Forelimb muscle (tissue), 1 donor: Measurements from ENCODE around the gene FBXL19. TPM values are rescaled to one million over a fixed set of nuclear protein-coding genes. Genes with fewer than 3 reads are reported as not detected.
"Not testable (repeated sequence)": the region's sequence is repeated elsewhere in the genome, so short reads cannot be mapped to it uniquely, and the experiment has no call there.

Source experiments
- DNase-seq: peaks from one replicate; pipeline ENCODE4 v3.0.0-alpha.2; 2013; ENCODE audit warnings: low read depth
- polyA plus RNA-seq: library from polyadenylated mRNA; unstranded; fragments of 120-200 nt; gene quantifications from one replicate; pipeline ENCODE4 v1.2.1, GENCODE V29; 2013; ENCODE audit not compliant: insufficient read length

The FBXL19 gene
- polyA plus RNA-seq, 1 donor: 10.9 TPM

DNA sequence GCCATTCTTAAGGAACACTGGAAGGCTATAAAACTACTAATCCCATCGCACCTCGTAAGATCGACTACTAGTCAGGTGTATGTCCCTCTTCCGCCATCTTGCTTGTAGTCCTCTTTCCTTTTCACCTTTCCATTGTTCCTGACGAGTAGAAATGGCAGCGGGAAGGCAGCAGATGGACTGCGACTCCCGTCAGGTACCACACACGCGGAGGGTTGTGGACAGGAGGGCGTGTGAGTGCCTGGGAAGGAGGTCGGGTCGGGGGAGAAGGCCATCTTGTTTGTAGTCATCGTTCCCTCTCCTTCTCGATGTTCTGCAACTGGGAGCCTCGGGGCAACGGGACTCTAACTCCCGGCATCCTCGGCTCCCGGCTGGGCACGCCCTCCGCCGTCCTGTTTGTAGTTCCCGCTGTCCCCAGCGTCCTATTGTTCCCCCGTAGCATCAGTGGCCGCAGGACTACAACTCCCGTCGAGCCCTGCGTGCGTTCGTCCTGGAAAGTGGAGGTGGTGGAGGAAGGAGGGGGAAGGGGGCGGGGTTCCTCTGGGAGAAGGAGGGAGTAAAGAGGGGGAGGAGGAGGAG, 324 bp upstream of the FBXL19 start:
- peak; percentile 99 for DNase-seq

DNA sequence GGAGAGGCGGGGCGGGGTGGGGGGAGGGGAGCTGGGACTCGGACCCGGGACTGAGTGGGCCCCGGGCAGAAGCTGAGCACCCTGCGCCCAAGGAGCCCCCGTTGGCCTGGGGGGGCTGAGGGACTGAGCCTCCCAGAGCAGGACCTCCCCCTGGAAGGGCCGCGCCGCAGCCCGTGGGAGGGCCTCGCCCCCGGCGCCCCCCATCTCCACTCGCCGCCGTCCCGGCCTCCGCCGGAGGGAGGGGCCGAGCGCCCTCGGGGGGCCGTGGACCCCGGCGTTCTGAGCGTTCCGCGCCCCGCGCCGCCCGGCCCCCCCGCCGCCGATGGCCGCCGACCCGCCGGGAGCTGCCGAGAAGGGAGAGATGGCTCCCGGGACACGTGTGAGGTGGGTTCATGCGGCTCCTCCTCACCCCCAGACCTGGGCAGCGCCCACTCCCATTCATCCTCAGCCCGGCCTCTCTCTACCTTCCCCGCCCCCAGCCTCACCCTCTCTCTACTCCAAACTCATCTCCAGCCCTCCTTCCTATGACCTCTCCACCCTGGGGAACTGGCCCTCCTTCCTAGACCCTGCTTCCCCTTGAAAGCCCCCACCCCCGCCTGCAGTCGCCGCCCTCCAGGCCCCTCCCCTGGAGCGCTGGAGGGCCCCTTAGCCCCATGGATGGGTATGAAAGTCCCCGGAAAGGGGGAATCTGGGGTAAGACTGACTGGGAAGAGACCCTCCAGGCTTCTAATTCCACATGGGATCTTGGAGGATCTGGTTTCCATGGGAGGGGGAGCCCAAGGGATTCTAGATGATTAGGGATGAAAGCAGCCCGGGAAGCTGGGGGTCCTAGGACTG, 922 bp downstream of the FBXL19 start:
- DNase-seq: no peak

DNA sequence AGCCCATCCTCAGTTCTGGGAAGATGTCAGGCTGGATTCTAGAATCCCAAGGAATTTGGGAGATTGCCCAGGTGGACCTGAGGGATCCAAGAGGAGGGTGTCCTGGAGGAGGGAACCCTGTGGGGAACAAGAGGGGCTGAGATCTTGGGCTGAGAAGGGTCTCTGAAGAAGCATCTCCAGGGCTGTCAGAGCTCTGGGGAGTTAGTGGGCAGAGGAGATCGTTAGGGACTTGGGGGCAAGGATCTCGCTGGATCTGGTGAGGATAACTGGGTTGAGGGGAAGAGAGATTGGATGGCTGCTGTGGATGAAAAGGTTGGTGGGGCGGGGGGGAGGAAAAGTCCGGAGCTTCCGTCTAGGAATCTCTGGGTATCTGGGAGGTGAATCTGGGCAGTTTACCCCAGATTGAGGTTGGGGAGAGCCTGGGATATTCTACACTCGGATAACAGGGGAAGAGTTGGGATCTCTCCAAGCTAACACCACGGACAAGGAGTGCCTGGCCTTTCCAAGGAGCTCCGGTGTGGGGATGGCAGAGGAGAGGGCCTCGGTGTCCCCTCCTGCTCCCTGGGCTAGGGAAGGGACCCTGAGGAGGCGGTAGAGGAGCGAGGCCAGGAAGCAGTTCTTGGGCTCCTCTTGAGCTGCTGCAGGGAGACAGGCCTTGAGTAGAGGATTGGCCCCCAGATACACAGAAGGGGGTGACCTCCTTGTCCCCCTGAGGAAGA, 1.7 kb downstream of the FBXL19 start:
- no peak for DNase-seq

DNA sequence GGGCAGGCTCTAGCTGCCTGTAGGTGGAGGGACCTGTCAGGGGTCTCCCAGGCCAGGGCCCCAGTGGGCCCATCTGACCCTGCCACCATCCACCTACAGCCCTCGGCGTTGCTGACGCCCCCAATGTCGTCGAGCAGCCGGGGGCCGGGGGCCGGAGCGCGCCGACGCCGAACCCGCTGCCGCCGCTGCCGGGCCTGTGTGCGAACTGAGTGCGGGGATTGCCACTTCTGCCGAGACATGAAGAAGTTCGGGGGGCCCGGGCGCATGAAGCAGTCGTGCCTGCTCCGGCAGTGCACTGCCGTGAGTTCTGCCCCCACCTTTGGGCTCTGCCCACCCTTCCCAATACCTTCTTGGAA, 2.2 kb downstream of the FBXL19 start:
- no peak for DNase-seq

DNA sequence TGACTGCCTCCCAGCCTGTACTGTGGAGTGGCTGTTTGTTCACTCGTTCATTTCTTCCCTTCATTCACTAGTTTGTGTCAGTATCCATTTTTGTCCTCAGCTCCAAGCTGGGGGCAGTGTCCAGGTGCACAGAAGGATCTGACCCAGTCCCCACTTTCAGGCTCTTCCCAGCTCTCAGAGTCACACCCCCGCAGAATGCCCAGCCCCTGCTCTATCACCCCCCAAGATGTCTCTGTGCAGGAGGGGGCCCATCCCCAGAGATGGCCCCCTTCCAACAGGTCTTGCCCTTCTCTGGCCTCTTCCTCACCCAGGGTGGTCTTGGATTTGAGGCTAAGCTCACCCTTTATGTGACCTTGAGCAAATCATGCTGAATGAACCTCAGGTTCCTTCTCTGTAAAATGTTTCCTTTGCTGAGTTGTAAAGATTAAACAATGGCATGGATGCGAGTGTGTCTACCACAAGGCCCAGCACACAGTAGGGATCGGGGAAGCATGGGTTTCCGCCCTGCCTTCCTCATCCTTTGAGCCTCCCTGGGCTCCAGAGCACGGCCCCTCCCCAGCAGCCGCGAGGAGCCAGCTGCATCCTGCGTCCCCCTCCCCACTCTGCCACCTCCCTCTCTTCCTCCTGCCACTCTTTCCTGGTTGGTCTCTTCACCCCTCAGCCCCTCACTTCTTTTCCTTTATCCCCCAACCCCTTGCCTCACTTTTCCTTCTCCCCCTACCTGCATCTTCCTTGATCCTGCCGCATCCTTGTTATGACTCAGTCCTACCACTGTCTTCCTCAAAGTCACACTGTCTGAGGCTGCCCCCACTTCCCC, 2.8 kb downstream of the FBXL19 start:
- no peak for DNase-seq

DNA sequence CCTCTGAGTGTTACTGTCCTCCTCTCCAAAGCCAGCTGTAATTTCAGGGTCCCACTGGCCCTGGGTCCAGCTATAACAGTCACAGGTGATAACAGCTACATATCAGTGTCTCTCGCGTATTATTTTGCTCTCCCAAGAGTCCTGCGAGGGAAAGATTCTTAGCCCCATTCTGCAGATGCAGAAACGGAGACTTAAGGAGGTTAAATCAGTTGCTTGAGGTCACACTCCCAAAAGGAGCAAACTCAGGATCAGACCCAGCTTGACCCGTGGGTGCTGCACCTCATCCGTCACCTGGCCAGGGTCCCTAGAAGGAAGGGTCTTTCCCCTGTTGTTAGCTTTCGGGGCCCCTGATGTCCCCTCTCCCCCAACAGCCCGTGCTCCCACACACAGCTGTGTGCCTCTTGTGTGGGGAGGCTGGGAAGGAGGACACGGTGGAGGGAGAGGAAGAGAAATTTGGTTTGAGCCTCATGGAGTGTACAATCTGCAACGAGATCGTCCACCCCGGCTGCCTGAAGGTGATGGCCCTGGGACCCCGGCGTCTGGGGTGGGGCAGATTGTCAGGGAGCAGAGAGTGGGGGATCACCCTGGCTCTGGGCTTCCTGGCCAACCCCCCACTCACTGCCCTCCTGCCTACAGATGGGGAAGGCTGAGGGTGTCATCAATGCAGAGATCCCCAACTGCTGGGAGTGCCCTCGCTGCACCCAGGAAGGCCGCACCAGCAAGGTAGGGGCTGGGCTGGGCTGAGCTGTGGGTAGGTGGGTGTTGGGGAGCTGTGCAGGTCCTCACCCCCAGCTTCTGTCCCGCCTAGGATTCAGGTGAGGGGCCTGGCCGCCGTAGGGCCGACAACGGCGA, 3.8 kb downstream of the FBXL19 start:
- no peak for DNase-seq

DNA sequence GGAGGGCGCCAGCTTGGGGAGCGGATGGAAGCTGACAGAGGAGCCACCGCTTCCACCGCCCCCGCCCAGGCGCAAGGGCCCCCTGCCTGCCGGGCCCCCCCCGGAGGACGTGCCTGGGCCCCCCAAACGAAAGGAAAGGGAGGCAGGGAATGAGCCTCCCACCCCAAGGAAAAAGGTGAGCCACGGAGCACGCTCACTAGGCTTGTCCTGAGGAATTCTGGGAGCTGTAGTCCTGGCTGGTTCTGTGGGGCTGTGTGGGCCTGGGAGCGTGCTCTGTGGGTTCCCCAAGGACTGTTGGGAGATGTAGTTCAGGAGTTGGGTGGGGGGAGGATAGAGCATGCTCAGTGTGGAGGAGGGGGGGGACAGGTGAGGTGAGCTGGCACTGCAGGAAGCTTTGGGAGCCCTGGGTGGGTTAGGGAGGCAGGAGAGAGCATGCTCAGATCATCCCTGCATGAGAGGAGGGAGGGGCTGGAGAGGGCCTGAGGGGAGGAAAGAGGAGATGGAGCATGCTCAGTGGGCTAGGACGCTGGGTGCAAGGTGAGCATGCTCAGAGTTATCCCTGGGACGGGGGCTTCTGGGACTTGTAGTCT, 4.5 kb downstream of the FBXL19 start:
- DNase-seq: no peak

DNA sequence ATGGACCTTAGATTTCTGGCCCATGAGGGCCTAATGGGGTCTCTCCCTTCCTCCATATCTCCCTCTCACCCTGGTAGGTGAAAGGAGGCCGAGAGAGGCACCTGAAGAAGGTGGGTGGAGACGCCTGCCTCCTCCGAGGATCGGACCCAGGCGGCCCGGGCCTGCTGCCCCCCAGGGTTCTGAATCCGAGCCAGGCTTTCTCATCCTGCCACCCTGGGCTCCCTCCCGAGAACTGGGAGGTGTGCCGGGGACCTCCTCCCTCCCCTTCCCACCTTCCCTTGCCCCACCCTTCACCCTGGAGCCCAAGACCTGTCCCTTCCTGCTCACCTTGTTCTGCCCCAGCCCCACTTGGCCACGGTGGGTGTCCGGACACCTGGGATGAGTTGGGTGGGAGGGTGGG, 5.0 kb downstream of the FBXL19 start:
- no peak for DNase-seq

DNA sequence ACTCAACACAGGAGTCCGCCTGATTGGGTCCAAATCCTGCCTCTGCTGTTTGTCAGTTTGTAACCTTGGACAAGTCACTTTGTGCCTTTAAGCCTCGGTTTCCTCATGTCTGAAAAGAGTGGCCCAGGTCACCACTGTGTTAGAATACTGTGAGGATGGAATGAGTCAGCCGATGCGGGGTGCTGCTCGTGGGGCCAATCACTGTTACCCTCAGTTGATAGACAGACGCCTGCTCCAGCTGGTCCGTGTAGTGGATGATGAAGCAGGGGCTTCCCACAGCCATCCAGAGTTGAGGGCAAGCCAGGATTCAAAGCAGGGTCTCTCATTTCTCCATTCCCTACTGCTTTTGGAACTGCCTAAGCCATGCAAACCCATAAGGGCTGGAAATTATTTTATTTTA, 5.8 kb downstream of the FBXL19 start:
- no peak for DNase-seq

DNA sequence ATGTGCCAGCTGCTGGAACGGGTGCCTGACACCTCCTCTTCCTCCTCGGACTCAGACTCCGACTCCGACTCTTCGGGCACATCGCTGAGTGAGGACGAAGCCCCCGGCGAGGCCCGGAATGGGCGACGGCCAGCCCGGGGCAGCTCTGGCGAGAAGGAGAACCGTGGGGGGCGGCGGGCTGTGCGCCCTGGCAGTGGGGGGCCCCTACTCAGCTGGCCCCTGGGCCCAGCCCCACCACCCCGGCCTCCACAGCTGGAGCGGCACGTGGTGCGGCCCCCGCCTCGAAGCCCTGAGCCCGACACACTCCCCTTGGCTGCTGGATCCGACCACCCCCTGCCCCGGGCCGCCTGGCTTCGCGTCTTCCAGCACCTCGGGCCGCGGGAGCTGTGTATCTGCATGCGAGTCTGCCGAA, 6.8 kb downstream of the FBXL19 start:
- DNase-seq: no peak

DNA sequence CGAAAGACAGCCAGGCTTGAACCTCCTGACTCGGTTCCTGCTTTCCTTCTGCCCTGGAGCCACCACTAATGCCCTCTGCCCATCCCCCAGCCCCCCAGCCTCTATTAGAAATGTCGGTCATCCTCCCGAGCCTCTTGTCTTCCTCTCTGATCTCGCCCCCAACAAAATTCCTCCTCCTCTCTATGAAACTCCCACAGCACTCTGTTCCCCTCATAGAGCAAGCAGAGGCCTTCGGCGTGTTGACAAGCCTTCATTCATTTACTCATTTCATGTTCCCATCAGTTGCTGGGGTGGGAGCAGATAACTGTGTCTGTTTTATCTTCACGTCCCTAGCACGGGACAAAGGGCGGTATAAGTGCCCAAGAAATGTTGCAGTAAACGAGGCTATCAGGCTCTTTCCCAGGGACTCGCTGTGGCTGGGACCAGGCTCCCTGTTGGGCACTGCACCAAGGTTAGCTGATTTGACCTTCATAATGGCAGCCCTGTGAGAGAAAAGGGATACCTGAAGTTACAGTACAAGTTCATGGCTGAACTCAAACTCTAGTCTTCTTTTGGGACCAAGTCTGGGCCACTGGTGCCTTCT, 7.8 kb downstream of the FBXL19 start:
- DNase-seq: no peak

DNA sequence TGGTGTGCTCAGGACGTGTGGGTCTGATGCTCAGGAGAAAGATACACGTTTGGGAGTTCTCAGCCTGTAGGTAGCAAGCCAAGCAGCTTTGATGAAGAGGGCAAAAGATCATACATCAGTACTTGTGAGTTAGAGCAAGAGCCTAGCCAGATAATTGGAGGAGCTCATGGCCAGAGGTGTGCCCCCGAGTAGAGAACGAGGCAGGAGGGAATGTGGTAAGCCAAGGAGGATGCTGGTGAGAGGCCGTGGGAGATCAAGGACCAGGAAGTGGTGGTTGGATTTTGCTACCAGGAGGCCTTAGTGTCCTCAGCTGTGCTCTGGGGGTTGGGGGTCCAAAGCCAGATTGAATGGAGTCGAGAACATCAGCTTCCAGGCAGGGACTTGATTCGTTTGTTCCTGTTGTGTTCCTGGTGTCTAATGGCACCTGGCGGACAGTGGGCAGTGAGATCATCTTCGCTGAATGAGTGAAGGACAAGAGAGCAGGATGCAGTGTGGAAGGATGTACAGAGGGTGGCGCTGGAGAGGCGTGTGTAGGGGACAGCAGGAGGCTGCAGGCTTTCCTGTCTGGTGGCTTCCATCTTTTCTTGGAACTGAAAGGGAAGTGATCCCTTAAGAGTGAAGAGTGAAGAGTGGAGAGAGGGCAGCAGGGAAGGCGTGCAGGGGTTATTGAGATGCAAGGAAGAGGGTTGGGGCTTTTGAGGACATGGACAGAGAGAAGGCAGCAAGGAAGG, 11.6 kb downstream of the FBXL19 start:
- no peak for DNase-seq

DNA sequence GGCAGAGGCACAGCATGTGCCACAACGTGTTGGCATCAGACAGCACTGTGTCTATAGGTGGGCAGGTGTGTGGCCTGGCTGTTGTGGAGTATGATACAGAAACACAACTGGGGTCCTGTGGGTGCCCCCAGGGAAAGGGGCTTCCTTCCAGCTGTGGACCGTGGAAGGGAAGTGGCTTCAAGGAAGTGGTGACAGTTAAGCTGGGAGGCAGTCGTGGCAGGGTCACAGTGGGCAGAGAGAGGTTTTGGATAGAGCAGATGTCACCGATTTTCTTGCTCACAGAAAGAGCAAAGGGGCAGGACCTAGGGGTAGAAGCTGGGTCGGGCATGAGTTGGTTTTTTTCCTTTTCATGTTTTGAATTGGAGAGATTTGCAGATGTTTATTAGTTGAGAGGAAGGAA, 14.3 kb downstream of the FBXL19 start:
- DNase-seq: no peak

DNA sequence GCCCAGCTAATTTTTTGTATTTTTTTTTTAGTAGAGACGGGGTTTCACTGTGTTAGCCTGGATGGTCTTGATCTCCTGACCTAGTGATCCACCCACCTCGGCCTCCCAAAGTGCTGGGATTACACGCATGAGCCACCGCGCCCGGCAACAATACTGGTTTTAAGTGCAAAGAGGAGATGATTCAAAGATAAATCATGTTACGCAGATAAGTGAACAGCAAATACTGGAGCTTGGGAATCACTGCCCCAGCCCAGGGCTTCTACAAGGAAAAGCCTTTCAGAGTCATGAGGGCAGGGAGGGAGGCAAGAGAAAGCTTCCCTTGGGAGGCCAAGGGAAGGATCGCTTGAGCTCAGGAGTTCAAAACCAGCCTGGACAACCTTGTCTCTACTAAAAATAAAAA, 16.2 kb downstream of the FBXL19 start:
- DNase-seq: not testable (repeated sequence)

DNA sequence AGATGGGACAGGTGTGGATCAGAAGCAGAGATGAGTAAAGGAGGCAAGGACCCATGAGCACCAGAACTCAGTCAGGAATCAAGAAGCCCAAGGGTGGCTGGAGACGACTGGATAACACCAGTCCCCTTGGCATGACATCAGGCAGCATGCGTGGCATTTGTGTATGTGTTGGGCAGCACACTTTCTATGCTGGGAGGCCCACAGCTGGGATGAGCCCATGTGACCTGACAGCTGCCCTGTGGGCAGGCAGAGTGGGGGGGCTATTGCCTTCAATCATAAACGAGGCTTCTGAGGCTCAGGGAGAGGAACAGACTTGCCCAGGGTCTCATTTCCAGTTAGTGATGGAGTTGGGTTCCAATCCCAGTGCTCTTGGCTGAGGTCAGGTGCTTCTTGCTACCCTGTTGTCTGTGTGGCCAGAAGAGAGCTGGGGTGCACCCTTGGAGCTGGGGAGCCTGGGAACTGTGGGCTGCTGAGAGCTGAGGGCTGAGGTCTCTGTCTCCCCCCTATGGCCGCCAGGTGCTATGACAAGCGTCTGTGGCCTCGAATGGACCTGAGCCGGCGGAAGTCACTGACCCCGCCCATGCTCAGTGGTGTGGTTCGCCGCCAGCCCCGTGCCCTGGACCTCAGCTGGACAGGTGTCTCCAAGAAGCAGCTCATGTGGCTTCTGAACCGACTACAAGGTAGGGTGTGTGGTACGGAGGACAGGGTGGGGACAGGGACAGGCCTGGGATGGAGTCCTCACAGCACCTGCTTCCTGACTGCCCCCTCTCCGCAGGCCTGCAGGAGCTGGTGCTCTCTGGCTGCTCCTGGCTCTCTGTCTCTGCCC, 18.4 kb downstream of the FBXL19 start:
- DNase-seq: no peak

DNA sequence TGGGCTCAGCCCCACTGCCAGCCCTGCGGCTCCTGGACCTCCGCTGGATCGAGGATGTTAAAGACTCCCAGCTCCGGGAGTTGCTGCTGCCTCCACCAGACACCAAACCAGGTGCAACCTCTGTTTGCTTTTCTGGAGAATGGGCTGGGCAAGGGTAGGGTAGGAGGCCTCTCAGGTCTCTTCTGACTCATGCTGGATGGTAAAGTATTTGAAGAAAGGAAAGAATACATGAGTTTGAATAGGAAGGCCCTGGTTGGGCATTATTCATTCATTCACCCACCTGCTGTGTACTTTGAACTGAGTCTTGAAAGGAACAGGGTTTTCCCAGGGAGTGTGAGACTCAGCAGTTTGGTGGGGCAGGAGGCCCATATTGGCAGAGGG, 19.0 kb downstream of the FBXL19 start:
- DNase-seq: no peak

DNA sequence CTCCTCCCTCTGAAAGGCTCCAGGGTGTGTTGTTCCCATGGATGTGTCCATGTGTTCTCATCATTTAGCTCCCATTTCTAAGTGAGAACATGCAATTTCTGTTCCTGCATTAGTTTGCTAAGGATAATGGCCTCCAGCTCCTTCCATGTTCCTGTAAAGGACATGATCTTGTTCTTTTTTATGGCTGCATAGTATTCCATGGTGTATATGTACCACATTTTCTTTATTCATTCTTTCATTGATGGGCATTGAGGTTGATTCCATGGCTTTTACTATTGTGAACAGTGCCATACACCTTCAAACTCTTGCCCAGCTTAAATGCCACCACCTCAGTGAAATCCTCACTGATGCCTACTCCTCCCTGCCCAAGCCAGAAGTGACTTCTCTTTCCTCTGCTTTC, 21.0 kb downstream of the FBXL19 start:
- no peak for DNase-seq

DNA sequence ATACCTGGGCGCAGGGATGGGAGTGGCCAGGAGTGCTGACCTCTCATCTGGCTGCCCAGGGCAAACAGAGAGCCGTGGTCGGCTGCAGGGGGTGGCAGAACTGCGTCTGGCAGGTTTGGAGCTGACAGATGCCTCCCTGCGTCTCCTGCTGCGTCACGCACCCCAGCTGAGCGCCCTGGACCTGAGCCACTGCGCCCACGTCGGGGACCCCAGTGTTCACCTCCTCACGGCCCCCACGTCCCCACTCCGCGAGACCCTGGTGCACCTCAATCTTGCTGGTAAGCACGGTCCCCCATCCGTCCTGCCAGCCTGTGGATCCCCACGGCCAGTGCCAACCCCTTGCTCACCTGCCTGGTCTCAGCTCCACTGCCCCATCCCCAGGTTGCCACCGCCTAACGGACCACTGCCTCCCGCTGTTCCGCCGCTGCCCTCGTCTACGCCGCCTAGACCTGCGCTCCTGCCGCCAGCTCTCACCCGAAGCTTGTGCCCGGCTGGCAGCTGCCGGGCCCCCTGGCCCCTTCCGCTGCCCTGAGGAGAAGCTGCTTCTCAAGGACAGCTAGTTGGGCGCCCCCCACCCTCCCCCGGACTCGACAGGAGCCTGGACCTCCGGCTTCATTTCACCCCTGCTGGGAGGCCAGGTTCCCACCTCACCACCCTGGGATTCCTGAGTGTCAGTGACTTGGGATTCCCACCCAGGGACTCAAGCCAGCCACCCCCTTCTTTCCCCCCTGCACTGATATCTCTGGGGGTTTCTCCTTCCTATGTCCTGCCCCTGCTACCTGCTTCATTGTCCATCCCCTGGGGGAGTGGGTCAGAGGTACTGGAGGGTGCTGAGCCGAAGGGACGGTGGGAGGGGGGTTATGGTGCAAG, 23.5 kb downstream of the FBXL19 start:
- DNase-seq: no peak
